Activated T-helper 1 cell treated with anti-CD3 and anti-CD28 coated beads, Interleukin-2, amount 50 U/mL, for 16 hours (primary cell): ENCODE measurements around the gene ERFE.

Experiments
- DNase-seq, 2 donors: peaks; one replicate each; pipeline ENCODE4 v3.0.0-alpha.2; 2020; ENCODE audit warnings: low read depth in 1 of 2, low spot score in 1 of 2

The ERFE gene

DNA sequence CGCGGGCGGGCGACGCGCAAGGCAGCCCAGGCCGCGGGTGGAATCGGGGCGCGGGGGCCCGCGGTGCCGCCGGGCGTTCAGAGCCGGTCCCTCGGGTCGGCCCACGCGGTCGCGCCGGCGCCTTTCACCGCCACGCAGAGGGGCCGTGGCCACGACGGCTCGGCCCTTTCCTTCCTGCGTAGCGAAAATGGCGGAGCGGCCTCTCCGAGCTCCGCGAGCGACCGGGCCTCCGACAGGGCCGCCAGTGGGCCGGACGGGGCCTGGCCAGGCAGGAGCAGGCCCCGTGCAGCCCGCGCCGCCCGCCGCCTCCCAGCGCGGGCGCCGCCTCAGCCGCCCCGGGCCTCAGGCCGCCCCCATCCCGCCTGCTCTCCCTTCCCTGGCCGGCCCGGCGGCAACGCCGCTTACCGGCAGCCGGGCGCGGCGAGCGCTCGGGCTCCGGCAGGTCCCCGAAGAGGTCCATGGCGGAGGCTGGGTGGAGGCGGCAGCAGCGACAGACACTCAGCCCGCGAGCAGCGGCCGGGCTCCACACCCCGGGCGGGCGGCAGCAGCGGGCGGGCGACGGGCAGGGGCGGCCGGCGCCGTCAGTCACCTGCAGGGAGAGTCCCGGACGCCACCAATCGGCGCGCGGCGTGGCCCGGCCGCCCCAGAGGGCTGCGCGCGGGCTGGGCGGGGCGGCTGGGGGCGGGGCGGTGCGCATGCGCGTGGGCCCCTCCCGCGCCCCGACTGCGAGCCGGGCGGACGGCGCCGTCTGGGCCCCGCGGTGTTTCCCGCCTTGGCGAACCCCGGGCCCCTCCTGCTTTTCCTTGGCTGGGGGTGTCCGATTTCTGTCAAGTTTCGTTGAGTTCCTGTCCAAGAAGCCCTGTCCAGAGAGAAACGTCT is 44.6 kb downstream of the ERFE start, which contains the start of gene ILKAP:
TSS of gene ILKAP (minus strand) at position 602 of the 879 bp plus-strand sequence. CDS start at position 460, 142 bp downstream.
- DNase-seq, result peak; percentile 78 to 87

DNA sequence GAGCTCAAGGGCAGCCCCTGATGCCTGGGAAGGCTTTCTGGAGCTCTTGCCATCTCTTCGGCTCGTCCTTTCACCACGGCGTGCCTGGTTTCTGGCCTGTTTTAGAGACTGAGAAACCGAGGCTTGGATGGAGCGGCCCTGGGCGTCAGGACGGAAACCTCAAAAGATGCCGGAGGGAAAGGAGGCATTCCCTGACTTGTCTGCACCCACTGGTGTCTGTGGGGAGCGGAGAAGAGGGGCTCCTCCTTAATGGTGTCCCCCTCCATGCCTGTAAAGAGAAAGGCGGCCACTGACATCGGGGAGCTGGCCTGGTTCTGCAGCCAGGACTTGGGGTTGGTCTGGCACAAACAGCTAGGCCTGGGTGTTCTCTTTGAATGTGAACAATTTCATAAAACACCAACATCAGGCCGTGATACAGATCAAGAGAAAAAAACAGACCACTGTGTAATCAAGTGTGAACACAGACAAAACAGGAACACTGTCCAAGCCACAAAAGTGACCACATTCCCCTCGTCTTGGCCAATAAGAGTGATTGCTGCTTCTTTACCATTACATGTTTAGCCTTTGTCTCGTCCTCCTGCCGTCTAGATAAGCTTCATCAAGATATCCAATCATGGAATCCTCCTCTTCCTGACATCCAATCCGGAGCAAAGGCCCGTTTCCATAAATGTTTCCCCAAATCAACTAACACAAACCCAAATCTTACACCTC is 45.4 kb downstream of the ERFE start:
- DNase-seq, result no peak

DNA sequence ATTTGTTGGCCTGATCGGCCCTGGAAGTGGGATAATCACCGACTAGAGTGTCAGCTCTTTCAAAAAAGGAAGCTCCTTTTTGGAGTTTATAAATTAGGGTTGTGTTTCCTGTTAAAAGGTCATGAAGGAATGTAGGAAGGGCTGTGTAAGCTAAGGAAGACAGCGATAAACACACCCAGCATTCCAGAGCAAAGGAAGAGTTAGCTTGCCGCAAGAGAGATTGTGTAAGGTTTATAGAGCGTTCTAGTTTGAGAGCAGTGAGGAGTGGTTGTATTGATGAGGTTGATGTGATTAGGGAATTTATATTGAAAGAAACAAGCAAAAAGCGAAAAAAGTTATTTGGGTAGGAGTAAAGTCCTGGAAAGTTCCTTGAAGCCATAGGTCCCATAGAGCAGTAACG is 48.2 kb downstream of the ERFE start:
- no peak for DNase-seq

DNA sequence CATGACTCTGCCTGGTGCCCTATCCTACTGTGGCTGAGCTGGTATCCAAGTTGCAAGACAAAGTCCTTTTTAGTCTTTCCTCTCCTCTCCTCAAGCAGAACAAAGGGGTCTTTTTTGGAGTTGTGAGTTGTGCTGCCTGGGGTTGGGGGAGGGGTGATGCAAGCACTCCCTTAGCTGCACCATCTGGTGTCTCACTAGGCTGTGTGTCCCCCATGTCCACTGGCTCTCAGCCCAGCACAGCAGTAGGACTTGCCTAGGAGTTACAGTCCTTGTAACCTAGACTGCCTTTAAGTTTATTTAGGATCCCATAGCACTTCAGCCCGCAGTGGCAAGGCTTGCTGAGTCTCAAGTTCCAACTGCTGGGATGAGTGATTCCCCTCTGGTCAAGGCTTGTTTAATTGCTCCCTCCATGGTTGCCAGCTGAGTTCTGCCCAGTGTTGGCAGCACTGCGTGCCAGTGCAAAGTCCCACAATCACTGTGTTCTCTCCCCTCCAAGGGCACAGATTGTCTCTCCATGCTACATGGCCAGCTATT is 57.9 kb downstream of the ERFE start:
- no peak for DNase-seq
